ENCODE data around the gene ECHS1. TPM values are rescaled to one million over a fixed set of nuclear protein-coding genes. Genes with fewer than 3 reads are reported as not detected.

Gene ECHS1
- total RNA-seq, 6 experiments from 2014 or later, result 293 to 780 (median 436) TPM

DNA sequence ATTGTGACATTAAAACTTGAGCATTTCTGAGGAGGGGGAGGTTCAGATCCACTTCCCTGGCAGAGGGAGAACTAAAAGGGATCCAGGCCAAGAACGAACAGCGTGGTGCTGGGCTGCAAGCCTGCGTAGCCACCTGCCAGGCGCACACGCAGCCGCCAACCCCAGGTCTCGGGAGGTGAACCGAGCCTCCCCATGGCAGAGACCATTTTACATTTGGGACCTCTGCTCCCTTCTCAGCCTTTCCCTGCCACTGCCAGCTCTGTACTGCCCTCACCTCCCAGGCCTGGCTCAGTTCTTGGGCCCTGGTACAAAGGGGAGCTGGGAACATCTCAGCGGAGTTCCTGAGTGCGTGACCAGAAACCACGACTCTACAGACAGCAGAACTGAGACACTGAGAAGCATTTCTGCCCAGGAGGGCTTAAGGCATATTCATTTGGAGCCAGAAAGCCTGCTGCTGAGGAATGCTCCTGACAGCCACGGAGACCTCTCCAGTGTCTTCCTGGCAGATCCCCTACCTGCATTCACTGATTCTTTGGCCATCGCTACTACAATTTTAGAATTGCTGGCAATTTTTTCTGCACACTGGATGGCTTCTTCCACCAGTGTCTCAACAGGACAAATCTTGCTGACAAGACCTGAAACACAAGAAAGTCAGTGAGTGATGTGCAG lies 7.6 kb downstream of the ECHS1 start:
- no peak overlapping the region for H3K27ac ChIP-seq
- intact Hi-C loops (cut with DNase I), result no loop called here
- no peak overlapping the region for H3K4me3 ChIP-seq
- H3K4me1 ChIP-seq, result peaks cover 0 to 6% (median 2%) of the 10 kb centered on the region in 4 donors
- ATAC-seq (no peak), DNase-seq (no peak)
- peaks cover 0 to 82% (median 50%) of the 10 kb centered on the region in 4 donors for H3K36me3 ChIP-seq
- no peaks in the 10 kb centered on the region for H3K9me3 ChIP-seq
- WGBS (ENCODE audit: insufficient coverage, low coverage, low lambda C conversion rate, missing lambda C conversion rate), result 79% methylated on average over 3 of the region's 13 CpGs
- TF ChIP-seq, protein P1, sequence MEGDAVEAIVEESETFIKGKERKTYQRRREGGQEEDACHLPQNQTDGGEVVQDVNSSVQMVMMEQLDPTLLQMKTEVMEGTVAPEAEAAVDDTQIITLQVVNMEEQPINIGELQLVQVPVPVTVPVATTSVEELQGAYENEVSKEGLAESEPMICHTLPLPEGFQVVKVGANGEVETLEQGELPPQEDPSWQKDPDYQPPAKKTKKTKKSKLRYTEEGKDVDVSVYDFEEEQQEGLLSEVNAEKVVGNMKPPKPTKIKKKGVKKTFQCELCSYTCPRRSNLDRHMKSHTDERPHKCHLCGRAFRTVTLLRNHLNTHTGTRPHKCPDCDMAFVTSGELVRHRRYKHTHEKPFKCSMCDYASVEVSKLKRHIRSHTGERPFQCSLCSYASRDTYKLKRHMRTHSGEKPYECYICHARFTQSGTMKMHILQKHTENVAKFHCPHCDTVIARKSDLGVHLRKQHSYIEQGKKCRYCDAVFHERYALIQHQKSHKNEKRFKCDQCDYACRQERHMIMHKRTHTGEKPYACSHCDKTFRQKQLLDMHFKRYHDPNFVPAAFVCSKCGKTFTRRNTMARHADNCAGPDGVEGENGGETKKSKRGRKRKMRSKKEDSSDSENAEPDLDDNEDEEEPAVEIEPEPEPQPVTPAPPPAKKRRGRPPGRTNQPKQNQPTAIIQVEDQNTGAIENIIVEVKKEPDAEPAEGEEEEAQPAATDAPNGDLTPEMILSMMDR (IDR thresholded peaks at IDR 0.05), result no peak
- no peak for TF ChIP-seq POLR2A (IDR thresholded peaks at IDR 0.05)
- no peaks in the 10 kb centered on the region for H3K27me3 ChIP-seq

DNA sequence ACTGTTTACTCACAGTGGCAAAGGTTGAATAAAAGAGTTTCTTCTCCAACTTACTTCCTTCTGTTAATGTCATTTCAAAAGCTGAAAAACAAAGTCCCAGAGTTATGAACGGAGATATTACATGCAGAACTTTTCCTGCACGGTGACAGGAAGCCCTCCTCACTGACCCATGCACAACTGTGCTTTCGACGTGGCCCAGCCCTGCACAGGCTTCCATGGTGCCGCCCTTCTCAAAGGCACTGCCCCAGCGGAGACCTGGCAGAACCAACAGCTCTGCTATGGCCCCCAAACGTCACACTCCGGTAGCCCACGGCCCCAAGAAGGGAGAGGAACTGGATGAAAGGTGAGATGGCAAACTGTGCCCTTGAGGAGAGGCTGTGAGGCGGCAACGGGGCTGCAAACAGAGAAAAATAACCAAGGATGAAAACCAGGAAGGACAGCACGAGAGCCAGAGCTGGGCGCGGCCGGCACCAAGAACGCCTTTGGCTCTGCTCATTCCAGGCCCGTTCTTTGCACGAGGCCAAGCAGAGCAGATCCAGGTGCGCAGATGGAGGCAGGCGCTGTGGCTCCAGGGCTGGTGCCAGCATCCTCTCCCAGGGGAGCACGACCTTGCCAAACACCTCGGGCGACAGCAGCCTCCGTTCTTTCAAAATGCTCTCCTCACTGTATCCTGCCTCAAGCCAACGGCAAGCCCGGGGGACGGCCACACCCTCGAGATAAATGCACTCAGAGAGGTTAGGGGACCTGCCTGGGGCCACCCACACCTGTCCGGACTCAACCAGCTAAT lies 8.3 kb downstream of the ECHS1 start:
- Histone ChIP-seq H3K4me1 (peaks cover 0 to 12% (median 4%) of the 10 kb centered on the region in 4 donors), H3K36me3 (peaks cover 0 to 75% (median 45%) of the 10 kb centered on the region in 4 donors), H3K9me3 (no peaks in the 10 kb centered on the region), H3K4me3 (no peak overlapping the region), H3K27ac (no peak overlapping the region), H3K27me3 (no peaks in the 10 kb centered on the region)
- no peak for ATAC-seq
- 67% methylated on average over 17 of the region's 29 CpGs for WGBS (ENCODE audit: insufficient coverage, low coverage, low lambda C conversion rate, missing lambda C conversion rate)
- intact Hi-C loops (cut with DNase I), result no loop called here
- no peak for TF ChIP-seq POLR2A (IDR thresholded peaks at IDR 0.05)
- TF ChIP-seq, protein P1 (IDR thresholded peaks at IDR 0.05), result no peak
- DNase-seq, result no peak

DNA sequence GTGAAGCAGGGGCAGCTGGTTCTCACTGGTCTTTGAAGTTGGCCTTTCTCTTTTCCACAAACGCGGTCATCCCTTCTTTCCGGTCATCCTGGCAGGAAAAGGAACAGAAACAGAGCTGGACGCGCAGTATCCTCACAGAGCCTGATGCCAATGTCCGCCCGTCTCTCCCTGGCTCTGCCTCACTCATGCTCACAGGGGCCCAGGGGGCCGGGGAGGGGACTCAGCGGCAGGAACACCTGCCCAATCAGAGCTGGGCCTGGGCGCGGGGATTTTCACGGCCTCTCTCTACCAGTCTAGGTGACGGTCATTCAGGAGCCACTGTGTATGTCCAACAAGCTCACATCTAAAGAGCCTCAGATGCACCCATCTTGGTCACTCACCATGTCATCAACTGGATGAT lies 10.3 kb downstream of the ECHS1 start:
- no peak for DNase-seq
- no peak for ATAC-seq
- 81% methylated on average over 3 of the region's 13 CpGs for WGBS (ENCODE audit: insufficient coverage, low coverage, low lambda C conversion rate, missing lambda C conversion rate)
- intact Hi-C loops (cut with DNase I), result no loop called here
- Histone ChIP-seq H3K4me3 (no peak overlapping the region), H3K9me3 (no peaks in the 10 kb centered on the region), H3K27me3 (no peaks in the 10 kb centered on the region), H3K4me1 (peaks cover 0 to 30% (median 12%) of the 10 kb centered on the region in 4 donors), H3K27ac (no peak overlapping the region), H3K36me3 (peaks cover 0 to 55% (median 34%) of the 10 kb centered on the region in 4 donors)
- no peak for TF ChIP-seq POLR2A (IDR thresholded peaks at IDR 0.05)
- TF ChIP-seq, protein P1 (IDR thresholded peaks at IDR 0.05), result no peak

DNA sequence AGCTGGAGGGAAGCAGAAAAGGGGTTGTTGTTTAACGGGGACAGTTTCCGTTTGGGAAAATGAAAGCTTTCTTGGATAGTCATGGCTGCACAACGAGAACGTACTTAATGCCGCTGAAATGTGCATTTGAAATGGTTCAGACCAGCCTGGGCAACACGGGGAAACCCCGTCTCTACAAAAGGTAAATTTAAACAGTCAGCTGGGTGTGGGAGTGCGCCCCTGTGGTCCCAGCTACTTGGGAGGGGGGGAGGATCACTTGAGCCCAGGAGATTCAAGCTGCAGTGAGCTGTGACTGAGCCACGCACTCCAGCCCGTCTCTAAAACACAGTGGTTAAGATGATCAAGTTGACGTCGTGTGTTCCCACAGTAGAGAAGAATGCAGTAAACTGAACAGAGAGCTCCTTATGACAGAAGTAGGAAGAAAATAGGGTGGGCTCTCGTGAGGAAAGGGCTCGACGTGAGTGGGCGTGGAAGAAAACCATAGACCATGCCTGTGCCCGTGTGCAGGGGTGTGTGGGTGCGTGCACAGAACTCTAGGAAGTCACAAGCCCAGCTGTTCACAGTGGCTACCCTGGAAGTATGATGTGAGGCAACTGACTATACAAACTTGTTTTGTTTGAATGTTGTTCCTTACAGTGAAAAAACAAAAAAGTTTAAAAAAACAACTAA lies 11.2 kb downstream of the ECHS1 start:
- peaks cover 0 to 50% (median 32%) of the 10 kb centered on the region in 4 donors for H3K36me3 ChIP-seq
- 83% methylated on average over 15 of the region's 18 CpGs for WGBS (ENCODE audit: insufficient coverage, low coverage, low lambda C conversion rate, missing lambda C conversion rate)
- peaks cover 0 to 30% (median 12%) of the 10 kb centered on the region in 4 donors for H3K4me1 ChIP-seq
- no peak overlapping the region for H3K27ac ChIP-seq
- H3K9me3 ChIP-seq, result no peaks in the 10 kb centered on the region
- intact Hi-C loops (cut with DNase I), result no loop called here
- TF ChIP-seq, protein P1 (IDR thresholded peaks at IDR 0.05), result no peak
- TF ChIP-seq POLR2A (IDR thresholded peaks at IDR 0.05), result no peak
- no peaks in the 10 kb centered on the region for H3K27me3 ChIP-seq
- H3K4me3 ChIP-seq, result no peak overlapping the region
- no peak for ATAC-seq
- DNase-seq, result no peak

Measured in right lobe of liver (tissue), 6 donors.